GM18519 (cell line): ENCODE data around the gene KANSL1.

ENCODE experiments used
- ATAC-seq: cut with Tn5 transposase; IDR thresholded peaks from one replicate; pipeline ENCODE4 v1.9.1; 2021; ENCODE audit warnings: mild to moderate bottlenecking, moderate library complexity; ENCODE audit not compliant: unreplicated experiment, low FRiP score

The KANSL1 gene

DNA sequence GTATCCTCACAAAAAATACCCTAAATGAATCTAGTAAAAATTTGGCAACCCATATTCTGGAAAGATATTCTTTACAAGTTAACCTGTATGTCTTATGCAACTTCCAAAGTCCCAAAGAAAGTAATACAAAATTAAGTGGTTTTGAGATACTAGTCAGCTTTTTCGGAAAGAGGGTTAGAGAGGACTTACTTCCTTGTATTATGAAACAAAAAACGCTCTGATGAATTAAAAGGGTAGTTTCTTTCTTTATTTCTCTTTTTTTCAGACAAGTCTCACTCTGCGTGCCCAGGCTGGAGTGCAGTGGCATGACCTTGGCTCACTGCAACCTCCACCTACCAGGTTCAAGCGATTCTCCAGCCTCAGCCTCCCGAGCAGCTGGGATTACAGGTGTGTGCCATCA lies 51.6 kb downstream of the KANSL1 start:
- ATAC-seq = no peak

DNA sequence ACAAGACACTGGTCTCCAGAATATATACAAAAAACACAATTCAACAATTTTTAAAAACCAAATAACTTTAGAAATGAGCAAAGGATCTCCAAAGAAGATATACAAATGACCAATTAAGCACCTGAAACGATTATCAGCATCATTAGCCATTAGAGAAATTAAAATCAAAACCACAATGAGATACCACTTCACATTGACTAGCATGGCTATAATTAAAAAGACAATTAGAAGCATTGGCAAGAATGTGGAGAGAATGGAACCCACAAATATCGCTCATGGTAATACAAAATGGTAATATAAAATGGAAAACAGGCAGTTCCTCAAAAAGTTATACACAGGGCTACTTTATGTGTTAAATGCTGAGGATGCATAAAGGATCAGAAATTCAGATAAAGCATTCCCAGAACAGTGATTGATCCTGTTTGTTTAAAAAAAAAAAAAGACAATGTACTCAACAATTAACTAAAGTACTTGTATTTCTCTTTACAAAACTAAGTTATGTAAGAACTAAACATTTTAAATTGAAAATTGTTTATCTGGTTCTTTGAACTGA lies 52.5 kb downstream of the KANSL1 start:
- ATAC-seq = no peak

DNA sequence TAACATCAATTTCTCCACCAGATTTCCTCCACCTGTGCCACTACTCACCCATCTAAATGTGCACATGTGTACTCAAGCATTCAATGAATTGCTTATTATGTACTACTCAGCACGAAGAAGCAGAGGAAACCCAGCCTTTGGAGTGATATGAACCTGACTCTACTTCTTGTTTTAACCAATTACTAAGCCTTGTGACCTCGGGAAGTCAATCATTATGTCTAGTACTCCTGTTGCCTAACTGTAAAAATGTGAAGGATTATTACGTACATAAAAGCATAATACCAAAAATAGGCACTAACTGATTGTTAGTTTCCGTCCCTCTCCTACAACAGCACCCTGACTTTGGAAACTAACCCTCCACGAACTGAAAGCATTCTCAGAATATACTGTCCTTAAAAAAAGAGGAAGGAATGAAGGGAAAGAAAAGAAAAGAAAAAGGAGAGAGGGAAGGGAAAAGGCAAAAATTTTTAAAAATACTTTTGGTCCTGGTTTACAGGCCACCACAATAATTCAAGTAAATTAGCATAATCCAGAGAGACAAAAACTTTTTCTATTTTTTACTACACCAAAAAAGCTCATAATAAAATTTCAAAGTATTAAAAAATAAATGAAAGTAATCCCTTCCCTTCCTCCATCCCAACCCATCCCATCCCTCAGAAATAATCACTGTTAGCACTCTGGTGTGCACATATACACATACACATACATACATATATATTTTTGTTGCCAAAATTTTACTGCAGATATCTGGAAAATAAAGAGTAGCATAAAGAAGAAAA lies 53.6 kb downstream of the KANSL1 start:
- ATAC-seq = no peak

DNA sequence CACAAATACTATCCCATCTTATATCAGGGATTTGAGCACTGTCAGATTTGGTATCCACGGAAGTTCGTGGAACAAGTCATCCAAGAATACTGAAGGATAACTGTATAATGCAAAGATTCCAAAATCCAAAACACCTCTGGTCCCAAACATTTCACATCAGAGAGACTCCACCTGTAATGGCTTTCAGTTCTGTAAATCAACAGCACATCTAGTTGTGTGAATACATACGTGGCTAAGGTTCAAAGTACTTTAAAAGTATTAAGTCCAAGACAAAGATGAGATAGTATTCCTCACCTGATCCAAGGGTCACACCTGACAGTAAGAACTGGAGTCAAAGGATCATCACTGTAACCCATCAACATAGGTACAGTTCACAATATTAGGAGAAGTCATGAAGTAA lies 54.8 kb downstream of the KANSL1 start:
- ATAC-seq = no peak

DNA sequence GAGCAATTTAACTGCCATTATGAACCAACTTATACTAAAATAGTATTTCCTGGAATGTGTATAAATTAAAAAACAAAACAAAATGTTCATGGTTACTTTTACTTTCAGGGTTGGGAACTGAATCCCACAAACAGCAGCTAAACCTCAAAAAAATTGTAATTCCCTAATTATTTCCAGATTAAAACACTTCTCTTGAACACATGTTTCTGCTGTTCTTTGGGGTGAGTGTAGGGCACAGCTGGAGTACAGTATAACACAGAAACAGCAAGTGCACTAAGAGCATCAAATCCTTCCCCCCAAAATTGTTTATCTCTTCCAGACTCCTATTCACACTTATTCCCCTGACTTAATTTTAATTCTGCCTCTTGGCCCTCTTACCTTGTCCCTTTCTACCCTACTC lies 56.4 kb downstream of the KANSL1 start:
- ATAC-seq = no peak

DNA sequence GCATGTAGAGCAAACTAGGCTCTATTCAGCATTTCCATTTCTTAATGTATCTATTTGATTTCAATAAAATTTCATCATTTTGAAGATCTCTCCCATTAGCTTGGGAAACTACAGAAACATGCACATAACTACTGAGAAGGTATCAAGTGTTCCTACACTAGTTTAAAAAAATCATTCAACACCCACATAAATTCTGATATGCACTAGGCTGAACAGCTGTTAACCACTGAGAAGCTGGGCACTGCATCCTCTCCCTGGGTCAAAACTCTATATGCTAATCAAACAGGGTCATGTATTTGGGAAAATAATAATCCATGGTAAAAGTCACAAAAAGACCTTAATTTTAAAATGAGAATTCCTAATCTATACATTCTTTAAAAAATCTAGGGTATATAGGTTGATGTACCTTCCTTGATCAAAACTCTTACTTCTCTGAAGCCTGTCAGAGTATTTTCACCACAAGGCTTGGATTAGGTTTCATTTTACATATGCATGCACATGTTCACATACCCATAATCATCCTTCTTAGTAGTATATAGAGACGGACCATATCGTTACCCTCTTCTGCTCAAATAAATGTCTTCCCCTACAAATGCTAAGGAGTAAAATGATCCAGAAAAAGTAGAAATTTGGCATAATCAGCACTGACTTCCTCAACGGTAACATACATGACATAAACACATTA lies 57.2 kb downstream of the KANSL1 start:
- ATAC-seq = no peak

DNA sequence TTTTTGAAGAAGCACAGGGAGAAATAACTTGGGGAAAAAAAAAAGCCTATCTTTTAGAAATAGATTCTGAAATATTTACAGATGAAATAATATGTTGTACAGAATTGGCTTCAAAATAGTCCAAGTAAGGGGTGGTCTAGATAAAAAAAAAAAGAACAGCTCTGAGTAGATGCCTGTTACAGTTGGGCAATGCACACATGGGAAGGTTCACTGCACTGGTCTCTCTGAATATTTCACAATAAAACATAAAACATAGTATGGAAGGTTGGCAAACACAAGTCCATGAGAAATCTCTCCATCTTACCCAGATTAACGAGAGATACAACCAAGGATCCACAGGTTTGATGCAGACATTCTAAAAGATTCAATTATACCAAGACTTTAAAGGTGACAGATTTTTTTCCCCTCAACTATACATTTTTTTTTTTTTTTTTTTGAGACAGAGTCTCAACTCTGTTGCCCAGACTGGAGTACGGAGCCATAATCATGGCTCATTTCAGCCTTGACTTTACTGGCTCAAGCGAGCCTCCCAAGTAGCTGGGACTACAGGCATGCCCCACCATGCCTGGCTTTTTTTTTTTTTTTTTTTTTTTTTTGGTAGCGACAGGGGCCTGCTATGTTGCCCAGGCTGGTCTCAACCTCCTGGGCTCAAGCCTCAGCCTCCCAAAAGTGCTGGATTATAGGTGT lies 58.0 kb downstream of the KANSL1 start:
- no peak for ATAC-seq

DNA sequence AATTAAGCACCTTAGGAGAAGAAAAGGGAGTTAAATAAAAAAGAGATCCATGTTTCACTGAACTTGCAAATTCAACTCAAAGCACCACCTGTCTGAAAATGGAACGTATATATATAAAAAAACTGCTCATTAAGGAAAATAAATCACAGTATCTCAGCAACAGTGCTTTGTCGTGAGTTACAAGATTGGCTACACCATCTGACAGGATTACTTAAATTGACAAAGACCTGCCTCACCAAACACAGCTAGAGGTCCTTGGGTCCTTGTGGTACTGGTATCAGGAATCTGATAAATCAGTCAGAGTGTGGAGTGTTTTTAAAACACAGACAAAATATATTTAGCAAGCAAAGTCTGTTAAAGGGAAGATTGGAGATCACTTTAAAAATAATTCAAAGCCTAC lies 63.9 kb downstream of the KANSL1 start:
- ATAC-seq = no peak

DNA sequence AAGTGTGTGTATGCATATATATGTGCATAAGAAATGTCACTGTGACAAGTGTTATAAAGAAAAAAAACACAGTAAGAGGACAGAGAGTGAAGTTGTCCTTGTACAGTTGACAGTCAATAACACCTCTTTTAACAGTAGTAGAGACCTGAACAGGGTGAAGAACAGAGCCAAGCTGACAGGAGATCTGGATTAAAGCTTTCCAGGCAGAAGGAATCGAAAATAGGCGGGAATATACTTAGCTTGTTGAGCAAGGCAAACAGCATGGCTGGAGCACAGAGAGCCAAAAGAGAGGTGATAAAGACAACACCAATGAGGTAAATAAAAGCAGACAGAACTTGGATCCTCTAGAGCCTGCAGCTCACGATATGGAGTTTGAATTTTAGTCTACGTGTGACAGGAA lies 64.8 kb downstream of the KANSL1 start:
- ATAC-seq = no peak

DNA sequence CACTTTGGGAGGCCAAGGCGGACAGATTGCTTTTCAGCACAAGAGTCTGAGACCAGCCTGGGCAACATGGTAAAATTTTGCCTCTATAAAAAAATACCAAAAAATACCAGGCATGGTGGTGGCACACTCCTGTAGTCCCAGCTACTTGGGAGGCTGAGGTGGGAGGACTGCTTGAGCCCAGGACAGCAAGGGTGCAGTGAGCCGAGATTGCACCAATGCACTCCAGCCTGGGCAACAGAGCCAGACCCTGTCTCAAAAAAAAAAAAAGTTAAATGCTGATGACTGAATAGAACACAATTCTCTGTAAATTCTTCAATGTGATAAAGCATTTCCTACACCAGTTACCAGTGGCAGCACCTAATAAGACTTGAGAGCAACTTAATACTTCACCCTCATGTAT lies 65.7 kb downstream of the KANSL1 start:
- ATAC-seq = no peak

DNA sequence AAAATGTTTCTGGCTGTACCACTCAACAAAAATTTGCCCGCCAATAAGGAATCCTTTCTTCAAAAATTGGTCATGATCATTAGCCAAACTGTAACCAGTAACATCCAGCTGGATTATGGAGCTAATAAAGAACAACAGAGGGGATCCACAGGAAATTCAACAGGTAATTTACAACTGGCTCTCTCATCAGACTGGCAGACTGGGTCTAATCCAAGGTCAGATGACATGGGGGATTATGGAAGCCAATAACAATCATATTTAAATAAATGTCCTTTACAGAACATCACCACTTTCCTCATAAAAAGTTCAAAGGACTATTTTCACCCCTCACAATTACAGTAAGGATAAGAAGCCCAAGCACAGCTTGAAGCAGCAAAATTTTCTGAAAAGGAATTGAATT lies 66.4 kb downstream of the KANSL1 start:
- ATAC-seq = no peak

DNA sequence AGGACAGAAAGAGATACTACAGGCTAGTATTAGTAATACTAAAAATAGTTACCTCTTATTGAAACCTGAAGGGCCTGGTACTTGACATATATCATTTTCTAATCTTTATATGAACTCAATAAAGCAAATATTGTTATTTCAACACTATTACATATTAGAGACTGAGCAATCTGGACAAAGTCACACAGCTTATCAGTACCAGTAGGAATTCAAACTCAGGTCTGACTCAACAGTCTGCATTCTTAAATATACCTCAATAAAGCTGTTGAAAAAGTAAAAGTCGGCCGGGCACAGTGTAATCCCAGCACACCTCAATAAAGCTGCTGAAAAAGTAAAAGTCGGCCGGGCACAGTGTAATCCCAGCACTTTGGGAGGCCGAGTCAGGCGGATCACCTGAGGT lies 67.4 kb downstream of the KANSL1 start:
- no peak for ATAC-seq

DNA sequence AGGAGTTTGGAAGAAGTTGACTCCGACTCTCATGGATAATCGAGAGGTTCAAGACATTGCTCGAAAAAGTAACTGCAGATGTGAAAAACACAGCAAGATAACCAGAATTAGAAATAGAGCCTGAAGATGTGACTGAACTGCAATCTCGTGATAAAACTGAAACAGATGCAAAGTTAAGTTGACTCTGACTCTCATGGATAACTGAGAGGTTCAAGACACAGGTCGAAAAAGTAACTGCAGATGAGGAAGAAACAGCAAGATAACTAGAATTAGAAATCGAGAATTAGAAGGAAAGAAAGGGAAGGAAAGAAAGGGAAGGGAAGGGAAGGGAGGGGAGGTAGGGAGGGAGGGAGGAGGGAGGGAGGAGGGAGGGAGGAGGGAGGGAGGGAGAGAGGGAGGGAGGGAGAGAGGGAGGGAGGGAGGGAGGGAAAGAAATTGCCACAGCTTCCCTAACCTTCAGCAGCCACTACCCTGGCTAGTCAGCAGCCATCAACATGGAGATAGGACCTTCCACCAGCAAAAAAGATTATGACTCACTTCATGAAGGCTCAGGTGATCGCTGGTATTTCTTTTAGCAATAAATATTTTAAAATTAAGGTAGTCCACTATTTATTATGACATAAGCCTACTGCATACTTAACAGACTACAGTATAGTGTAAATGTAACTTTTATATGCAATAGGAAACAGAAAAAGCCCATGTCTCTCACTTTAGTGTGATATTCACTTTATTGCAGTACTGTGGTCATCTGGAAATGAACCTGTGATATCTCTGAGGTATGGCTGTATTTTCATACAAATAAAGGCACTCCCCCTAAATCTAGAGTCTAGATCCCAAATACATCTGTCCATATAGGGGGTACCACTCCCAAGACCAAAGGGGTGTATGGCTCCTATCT lies 68.3 kb downstream of the KANSL1 start:
- no peak for ATAC-seq

DNA sequence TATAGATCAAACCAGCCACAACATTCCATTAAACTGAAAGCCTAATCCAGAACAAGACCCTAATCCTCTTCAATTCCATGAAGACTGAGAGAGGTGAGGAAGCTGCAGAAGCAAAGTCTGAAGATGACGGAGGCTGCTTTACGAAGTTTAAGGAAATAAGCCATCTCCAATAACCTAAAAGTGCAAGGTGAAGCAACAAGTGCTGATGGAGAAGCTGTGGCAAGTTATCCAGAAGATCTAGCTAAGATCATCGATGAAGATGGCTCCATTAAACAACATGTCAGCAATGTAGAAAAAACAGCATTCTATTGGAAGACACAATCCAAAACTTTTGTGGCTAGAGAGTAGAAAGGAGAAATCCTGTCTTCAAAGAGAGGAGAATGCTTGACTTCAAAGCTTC lies 69.6 kb downstream of the KANSL1 start:
- ATAC-seq = no peak

DNA sequence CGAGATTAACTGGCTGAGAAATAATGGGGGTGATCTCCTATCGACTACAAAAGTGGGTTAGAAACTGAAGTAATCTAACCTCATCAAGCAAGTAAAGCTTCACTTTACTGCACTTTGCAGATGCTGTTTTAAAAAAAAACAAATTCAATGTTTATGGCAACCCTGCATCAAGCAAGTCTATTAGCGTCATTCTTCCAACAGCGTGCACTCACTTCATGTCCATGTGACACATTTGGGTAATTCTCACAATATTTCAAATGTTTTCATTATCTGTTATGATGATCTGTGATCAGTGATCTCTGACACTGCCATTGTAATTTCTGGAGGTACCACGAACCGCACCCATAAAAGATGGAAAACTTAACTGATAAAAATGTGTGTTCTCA lies 70.8 kb downstream of the KANSL1 start:
- no peak for ATAC-seq

DNA sequence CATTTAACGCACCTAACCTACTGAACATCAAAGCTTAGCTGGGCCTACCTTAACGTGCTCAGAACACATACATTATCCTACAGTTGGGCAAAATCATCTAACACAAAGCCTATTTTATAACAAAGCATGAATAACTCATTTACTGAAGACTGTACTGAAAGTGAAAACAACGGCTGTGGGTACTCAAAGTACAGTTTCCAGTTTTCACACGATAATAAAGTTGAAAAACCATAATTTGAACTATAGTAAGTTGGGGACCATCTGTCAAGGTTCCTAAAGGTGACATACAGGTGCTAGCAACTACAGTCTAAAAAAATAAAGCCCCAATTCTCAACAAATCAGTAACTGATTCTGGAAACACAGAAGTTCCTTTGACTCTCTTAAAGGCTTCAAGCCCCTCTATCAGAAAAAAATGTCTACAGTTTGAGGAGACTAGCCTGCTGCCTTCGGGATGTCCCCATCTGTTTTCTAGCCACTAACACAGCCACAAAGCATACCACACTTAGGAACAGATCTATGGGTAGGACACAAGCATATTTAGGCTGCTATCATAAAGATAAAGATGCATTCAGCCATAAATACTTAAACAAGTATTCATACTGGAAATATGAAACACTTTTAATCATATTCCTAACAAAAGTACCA lies 71.3 kb downstream of the KANSL1 start:
- ATAC-seq = no peak

DNA sequence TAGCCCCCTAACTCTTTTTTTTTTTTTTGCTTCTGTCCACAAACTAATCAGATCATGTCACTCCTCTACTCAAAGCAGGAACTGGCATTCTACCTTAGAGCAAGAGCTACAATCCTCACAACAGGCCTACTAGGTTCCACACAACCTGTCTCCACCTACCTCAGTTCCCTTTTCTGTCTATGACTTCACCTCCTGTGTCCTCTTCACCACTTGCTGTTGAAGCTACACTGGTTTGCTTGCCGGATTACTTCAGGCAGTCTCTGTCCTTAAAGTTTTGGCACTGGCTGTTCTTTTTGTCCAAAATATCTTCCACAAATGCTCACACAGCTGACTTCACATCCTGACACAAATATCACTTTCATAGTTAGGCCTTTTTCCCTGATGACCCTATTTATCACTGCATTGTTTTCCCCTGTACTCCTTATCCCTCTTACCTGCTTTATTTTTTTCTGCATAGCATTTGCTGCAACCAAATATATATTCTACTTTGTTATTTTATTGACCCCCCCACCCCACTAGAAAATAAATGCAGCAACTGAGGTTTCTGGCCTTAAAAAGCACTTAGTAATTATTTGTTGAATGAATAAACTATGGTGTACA lies 72.0 kb downstream of the KANSL1 start:
- no peak for ATAC-seq

DNA sequence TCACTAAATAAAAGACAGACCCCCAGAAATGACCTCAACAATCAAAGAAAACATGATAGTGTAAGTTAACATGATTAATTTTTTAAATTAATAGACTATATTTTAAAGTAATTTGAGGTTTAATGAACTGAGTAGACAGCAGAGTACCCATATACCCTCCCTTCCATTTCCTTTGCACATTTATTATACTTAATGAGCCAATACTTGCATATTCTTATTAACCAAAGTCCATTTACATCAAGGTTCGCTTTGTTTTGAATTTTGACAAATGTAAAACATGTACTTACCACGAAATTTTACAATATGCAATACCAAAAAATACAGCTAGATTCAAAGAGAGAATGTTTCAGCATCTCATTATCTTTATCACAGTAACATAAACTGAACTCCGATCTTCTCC lies 72.7 kb downstream of the KANSL1 start:
- no peak for ATAC-seq

DNA sequence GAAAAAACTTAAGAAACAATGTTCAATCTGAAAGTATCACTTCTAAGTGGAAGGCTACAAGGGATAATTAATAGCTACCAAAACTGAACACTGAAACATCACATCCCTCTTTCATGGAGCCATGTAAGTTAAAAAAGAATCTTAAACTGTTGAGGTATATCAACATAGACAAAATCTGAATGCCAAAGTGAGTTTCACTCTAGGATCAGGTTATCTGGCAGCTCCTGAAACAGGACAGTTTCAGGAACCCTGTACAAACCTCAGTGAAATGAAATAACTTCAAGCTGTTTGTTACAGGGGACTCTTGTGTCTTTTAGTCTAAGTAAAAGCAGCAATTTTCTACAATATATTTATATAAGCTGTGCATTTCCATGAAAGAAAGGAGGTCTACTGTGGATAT lies 73.2 kb downstream of the KANSL1 start:
- no peak for ATAC-seq

DNA sequence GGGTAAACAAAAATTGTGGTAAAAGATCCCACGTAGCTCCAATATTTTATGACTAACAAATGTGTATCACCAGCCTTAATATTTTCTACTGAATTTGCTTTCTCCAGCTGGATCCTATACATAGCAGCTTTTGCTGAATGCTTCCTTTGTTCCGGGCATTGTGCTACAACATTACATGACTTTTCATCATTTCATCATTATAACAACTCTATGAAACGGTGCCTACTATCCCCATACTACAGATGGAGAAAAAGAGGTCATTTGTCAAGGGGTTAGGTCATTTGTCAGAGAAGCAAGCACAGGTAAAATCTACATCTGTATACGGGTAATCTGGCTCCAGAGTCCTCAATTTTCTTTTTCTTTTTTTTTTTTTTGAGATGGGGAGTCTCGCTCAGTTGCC lies 74.3 kb downstream of the KANSL1 start:
- no peak for ATAC-seq
